ENCODE data around the gene WDFY2.

WDFY2 gene

DNA sequence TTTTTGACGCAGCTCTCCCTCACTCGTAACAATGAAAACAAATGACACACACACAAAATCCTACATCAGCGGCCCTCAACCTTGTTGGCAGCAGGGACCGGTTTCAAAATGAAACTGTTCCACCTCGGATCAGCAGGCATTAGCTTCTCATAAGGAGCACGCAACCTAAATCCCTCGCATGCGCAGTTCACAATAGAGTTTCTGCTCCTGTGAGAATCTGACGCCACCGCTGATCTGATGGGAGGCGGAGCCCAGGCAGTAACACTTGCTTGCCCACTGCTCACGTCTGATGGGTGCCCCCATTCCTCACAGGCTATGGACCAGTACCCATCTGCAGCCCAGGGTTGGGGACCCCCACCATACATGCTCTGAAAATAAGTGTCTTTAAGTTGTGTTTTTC lies 176.3 kb downstream of the WDFY2 start:
- Histone ChIP-seq H3K4me2 (ENCODE audit: low read depth, low read length, poor library complexity, severe bottlenecking) (no peak overlapping the region), H3K4me3 (ENCODE audit: insufficient read depth, low read length, poor library complexity, severe bottlenecking) (no peak overlapping the region), H3K9me3 (ENCODE audit: insufficient read depth, low read length) (no peaks in the 10 kb centered on the region), H4K20me1 (ENCODE audit: low read depth, low read length) (no peaks in the 10 kb centered on the region), H2AFZ (ENCODE audit: low read depth, low read length, severe bottlenecking) (no peak overlapping the region), H3K9me2 (replicated peaks; ENCODE audit: insufficient read depth, low read length) (no peaks in the 10 kb centered on the region), H3K27ac (ENCODE audit: low read depth, low read length) (no peak overlapping the region), H3K27me3 (ENCODE audit: low read length) (no peaks in the 10 kb centered on the region), H3K79me2 (ENCODE audit: insufficient read depth, low read length) (no peaks in the 10 kb centered on the region), H3F3A (ENCODE audit: insufficient read depth) (no peaks in the 10 kb centered on the region), H3K9ac (ENCODE audit: low read length) (no peak overlapping the region), H3K36me3 (ENCODE audit: low read length) (no peaks in the 10 kb centered on the region)
- no peak for TF ChIP-seq EZH2phosphoT487 (conservative IDR thresholded peaks at IDR 0.05; ENCODE audit: low read length)
- TF ChIP-seq, protein P1, sequence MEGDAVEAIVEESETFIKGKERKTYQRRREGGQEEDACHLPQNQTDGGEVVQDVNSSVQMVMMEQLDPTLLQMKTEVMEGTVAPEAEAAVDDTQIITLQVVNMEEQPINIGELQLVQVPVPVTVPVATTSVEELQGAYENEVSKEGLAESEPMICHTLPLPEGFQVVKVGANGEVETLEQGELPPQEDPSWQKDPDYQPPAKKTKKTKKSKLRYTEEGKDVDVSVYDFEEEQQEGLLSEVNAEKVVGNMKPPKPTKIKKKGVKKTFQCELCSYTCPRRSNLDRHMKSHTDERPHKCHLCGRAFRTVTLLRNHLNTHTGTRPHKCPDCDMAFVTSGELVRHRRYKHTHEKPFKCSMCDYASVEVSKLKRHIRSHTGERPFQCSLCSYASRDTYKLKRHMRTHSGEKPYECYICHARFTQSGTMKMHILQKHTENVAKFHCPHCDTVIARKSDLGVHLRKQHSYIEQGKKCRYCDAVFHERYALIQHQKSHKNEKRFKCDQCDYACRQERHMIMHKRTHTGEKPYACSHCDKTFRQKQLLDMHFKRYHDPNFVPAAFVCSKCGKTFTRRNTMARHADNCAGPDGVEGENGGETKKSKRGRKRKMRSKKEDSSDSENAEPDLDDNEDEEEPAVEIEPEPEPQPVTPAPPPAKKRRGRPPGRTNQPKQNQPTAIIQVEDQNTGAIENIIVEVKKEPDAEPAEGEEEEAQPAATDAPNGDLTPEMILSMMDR (IDR thresholded peaks at IDR 0.05; ENCODE audit: insufficient read depth, low read length, poor library complexity, severe bottlenecking): no peak

DNA sequence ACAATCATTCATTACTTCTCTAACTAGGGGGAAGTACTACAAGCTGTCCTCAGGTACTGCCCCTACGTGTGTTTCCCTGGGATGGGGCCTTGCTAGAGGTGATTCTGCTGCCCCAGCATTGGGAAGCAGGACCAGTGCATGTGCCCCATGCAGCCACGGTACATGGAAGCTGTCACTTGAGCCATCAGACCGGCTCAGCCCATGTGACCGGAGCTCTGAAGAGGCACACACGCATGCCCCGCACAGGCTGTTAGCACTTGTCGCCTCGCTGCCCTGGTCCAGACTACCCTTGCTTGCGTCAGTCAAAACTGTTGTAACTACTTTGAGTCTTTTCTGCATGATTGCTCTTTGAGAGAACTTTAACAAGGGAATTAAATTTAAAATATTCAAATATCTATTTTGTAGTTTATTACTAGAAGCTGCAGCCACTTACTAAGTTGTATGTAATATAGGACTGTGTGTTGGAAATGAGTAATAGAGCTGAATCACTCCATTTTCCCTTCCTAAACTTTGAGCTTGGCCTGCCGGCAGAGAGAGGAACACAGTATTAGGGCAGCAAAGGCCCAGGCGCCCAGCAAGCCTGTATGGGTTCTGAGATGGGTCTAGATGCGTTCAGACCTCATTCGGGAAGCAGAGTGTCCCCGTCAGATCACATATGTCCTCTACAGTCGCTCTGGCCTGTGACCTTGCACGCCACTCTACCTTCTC lies 177.5 kb downstream of the WDFY2 start:
- Histone ChIP-seq H3F3A (ENCODE audit: insufficient read depth) (no peaks in the 10 kb centered on the region), H3K36me3 (ENCODE audit: low read length) (no peaks in the 10 kb centered on the region), H3K4me3 (ENCODE audit: insufficient read depth, low read length, poor library complexity, severe bottlenecking) (no peak overlapping the region), H3K4me2 (ENCODE audit: low read depth, low read length, poor library complexity, severe bottlenecking) (no peak overlapping the region), H3K9me3 (ENCODE audit: insufficient read depth, low read length) (no peaks in the 10 kb centered on the region), H3K9ac (ENCODE audit: low read length) (no peak overlapping the region), H3K27ac (ENCODE audit: low read depth, low read length) (no peak overlapping the region), H3K27me3 (ENCODE audit: low read length) (no peaks in the 10 kb centered on the region), H3K79me2 (ENCODE audit: insufficient read depth, low read length) (no peaks in the 10 kb centered on the region), H2AFZ (ENCODE audit: low read depth, low read length, severe bottlenecking) (no peak overlapping the region), H3K9me2 (replicated peaks; ENCODE audit: insufficient read depth, low read length) (no peaks in the 10 kb centered on the region), H4K20me1 (ENCODE audit: low read depth, low read length) (no peaks in the 10 kb centered on the region)
- TF ChIP-seq, protein P1 (IDR thresholded peaks at IDR 0.05; ENCODE audit: insufficient read depth, low read length, poor library complexity, severe bottlenecking): no peak
- no peak for TF ChIP-seq EZH2phosphoT487 (conservative IDR thresholded peaks at IDR 0.05; ENCODE audit: low read length)

DNA sequence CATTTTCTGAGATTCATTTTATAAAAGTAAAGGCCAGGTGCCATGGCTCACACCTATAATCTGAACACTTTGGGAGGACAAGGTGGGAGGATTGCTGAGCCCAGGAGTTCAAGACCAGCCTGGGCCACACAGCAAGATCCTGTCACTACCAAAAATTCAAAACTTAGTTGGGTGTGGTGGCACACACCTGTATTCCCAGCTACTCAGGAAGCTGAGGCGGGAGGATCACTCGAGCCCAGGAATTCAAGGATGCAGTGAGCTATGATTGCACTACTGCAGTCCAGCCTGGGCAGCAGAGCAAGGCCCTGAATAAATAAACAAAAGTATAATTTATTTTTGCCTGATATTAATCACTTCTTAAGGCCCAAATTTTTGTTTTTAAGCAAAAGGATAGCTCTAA lies 179.2 kb downstream of the WDFY2 start:
- Histone ChIP-seq H3K9me2 (replicated peaks; ENCODE audit: insufficient read depth, low read length) (no peaks in the 10 kb centered on the region), H3K9ac (ENCODE audit: low read length) (no peak overlapping the region), H3K27me3 (ENCODE audit: low read length) (no peaks in the 10 kb centered on the region), H3K4me3 (ENCODE audit: insufficient read depth, low read length, poor library complexity, severe bottlenecking) (no peak overlapping the region), H3K9me3 (ENCODE audit: insufficient read depth, low read length) (no peaks in the 10 kb centered on the region), H3K27ac (ENCODE audit: low read depth, low read length) (no peak overlapping the region), H3F3A (ENCODE audit: insufficient read depth) (no peaks in the 10 kb centered on the region), H3K36me3 (ENCODE audit: low read length) (no peaks in the 10 kb centered on the region), H3K4me2 (ENCODE audit: low read depth, low read length, poor library complexity, severe bottlenecking) (no peak overlapping the region), H2AFZ (ENCODE audit: low read depth, low read length, severe bottlenecking) (no peak overlapping the region), H3K79me2 (ENCODE audit: insufficient read depth, low read length) (no peaks in the 10 kb centered on the region), H4K20me1 (ENCODE audit: low read depth, low read length) (no peaks in the 10 kb centered on the region)
- TF ChIP-seq EZH2phosphoT487 (conservative IDR thresholded peaks at IDR 0.05; ENCODE audit: low read length): no peak
- TF ChIP-seq, protein P1 (IDR thresholded peaks at IDR 0.05; ENCODE audit: insufficient read depth, low read length, poor library complexity, severe bottlenecking): no peak
